ENCODE measurements around the gene KCNIP1. TPM values are rescaled to one million over a fixed set of nuclear protein-coding genes. Genes with fewer than 3 reads are reported as not detected.

Gene KCNIP1
- polyA plus RNA-seq, 2 of the 4 experiments (the other 2 are of a cell fraction): not detected

- H3K4me2 ChIP-seq: peak overlapping the region; percentile 70; the same call in 2 of the 3 replicates
- ChIA-PET CTCF (interaction anchor here (1.2 to 1.9 kb wide), 4 partner anchors 8 to 146 kb away, joined by 3 to 10 read pairs (median 4); no protein-coding TSS in a partner anchor), POLR2A (no interaction called here)
- TF ChIP-seq, protein P1, sequence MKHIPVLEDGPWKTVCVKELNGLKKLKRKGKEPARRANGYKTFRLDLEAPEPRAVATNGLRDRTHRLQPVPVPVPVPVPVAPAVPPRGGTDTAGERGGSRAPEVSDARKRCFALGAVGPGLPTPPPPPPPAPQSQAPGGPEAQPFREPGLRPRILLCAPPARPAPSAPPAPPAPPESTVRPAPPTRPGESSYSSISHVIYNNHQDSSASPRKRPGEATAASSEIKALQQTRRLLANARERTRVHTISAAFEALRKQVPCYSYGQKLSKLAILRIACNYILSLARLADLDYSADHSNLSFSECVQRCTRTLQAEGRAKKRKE (CRISPR knock-in tag; IDR thresholded peaks at IDR 0.05; ENCODE audit: low read depth): no peak
- no peak for TF ChIP-seq KDM1A (IDR thresholded peaks at IDR 0.05; ENCODE audit: low read depth)
- no peak for TF ChIP-seq RFX5 (IDR thresholded peaks at IDR 0.05)
- TF ChIP-seq POLR2A (IDR thresholded peaks at IDR 0.05; ENCODE audit: low read length): no peak
- TF ChIP-seq HMGXB4 (CRISPR knock-in tag; IDR thresholded peaks at IDR 0.05; ENCODE audit: borderline replicate concordance): no peak
- TF ChIP-seq NR3C1 (IDR thresholded peaks at IDR 0.05): no peak
- no peak for TF ChIP-seq RCOR1 (IDR thresholded peaks at IDR 0.05; ENCODE audit: low read depth, low read length)
- TF ChIP-seq CTCF (IDR thresholded peaks at IDR 0.05): no peak
- no peak for TF ChIP-seq RARB (CRISPR knock-in tag; IDR thresholded peaks at IDR 0.05)
- TF ChIP-seq CBX8 (IDR thresholded peaks at IDR 0.05): no peak
- no peak for TF ChIP-seq MAX (IDR thresholded peaks at IDR 0.05)
- TF ChIP-seq FOSL2 (IDR thresholded peaks at IDR 0.05): no peak
- no peak for TF ChIP-seq FOSL2 (CRISPR knock-in tag; IDR thresholded peaks at IDR 0.05)
- peak overlapping the region in 1 of 2 experiments; percentile 52; a peak in 1 of 6 replicates for H3K27ac ChIP-seq
- DNase-seq (ENCODE audit: low read depth in 1 of 2, low spot score in 1 of 2) (no peak), ATAC-seq (no peak), FAIRE-seq (no peak)
- H3K9me3 ChIP-seq: peaks cover 8% of the 10 kb centered on the region; the same call in 1 of the 3 replicates
- H3K4me1 ChIP-seq: peaks cover 26% of the 10 kb centered on the region
- H3K4me3 ChIP-seq: no peak overlapping the region
- 48% methylated on average over 4 of the region's 4 CpGs for WGBS (ENCODE audit: missing lambda C conversion rate)
These were observed 69.3 kb downstream of the KCNIP1 start for GRCh38 chr5:170573114-170573513.

GRCh38 chr5:170573660-170574059, 69.8 kb downstream of the KCNIP1 start:
- ATAC-seq (no peak), DNase-seq (ENCODE audit: low read depth in 1 of 2, low spot score in 1 of 2) (no peak), FAIRE-seq (no peak)
- Histone ChIP-seq H3K4me2 (no peak overlapping the region), H3K4me3 (no peak overlapping the region), H3K9me3 (peaks cover 8% of the 10 kb centered on the region; the same call in 1 of the 3 replicates), H3K4me1 (peaks cover 26% of the 10 kb centered on the region), H3K27ac (no peak overlapping the region)
- ChIA-PET POLR2A (no interaction called here), CTCF (interaction anchor here (0.8 to 1.2 kb wide), 4 partner anchors 10 to 135 kb away, joined by 3 to 5 read pairs (median 3); no protein-coding TSS in a partner anchor)
- 63% methylated on average over 1 of the region's 1 CpG for WGBS (ENCODE audit: missing lambda C conversion rate)
- TF ChIP-seq FOXS1 (CRISPR knock-in tag; IDR thresholded peaks at IDR 0.05) (no peak), KDM1A (IDR thresholded peaks at IDR 0.05; ENCODE audit: low read depth) (no peak), MAFK (IDR thresholded peaks at IDR 0.05; ENCODE audit: partially characterized antibody) (no peak), MYC (IDR thresholded peaks at IDR 0.05; ENCODE audit: borderline replicate concordance, low read length) (no peak), HDAC2 (IDR thresholded peaks at IDR 0.05) (no peak), HOXB5 (CRISPR knock-in tag; IDR thresholded peaks at IDR 0.05) (no peak), SREBF2 (IDR thresholded peaks at IDR 0.05) (no peak), KDM5A (IDR thresholded peaks at IDR 0.05) (no peak), NFE2L2 (conservative IDR thresholded peaks at IDR 0.05; ENCODE audit: low read length) (no peak), MAZ (IDR thresholded peaks at IDR 0.05; ENCODE audit: borderline replicate concordance, low read depth, low read length) (no peak), FOSL2 (IDR thresholded peaks at IDR 0.05) (no peak), FOSL2 (CRISPR knock-in tag; IDR thresholded peaks at IDR 0.05) (no peak), RNF2 (IDR thresholded peaks at IDR 0.05; ENCODE audit: borderline replicate concordance, low read depth) (no peak), ELK1 (IDR thresholded peaks at IDR 0.05; ENCODE audit: low read depth, low read length) (no peak), ZFP36 (IDR thresholded peaks at IDR 0.05; ENCODE audit: borderline replicate concordance, partially characterized antibody) (no peak), EHF (CRISPR knock-in tag; IDR thresholded peaks at IDR 0.05) (no peak), RCOR1 (IDR thresholded peaks at IDR 0.05; ENCODE audit: low read depth, low read length) (no peak)
- TF ChIP-seq, protein P1 (CRISPR knock-in tag; IDR thresholded peaks at IDR 0.05; ENCODE audit: low read depth): no peak
- TF ChIP-seq, protein P2, sequence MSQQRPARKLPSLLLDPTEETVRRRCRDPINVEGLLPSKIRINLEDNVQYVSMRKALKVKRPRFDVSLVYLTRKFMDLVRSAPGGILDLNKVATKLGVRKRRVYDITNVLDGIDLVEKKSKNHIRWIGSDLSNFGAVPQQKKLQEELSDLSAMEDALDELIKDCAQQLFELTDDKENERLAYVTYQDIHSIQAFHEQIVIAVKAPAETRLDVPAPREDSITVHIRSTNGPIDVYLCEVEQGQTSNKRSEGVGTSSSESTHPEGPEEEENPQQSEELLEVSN (IDR thresholded peaks at IDR 0.05; ENCODE audit: borderline replicate concordance, low read depth): no peak
